H9 (cell line): ENCODE measurements around the gene MRPL21. TPM values are rescaled to one million over a fixed set of nuclear protein-coding genes. Genes with fewer than 3 reads are reported as not detected.
A peak's percentile ranks its signal among the peaks of the same experiment; 100 is the strongest.

Experiments
- DNase-seq: peaks from one replicate; pipeline ENCODE4 v3.0.0-alpha.2; 2017
- H2AFZ ChIP-seq: one replicate; pipeline ENCODE4 v1.6.1; 2013; ENCODE audit warnings: mild to moderate bottlenecking, low read length, control low read depth, moderate library complexity
- H2AK5ac ChIP-seq: 2 replicates; pipeline ENCODE4 v1.6.1; 2013; ENCODE audit warnings: low read length, control low read depth, mixed read lengths; ENCODE audit not compliant: insufficient read length
- H2BK120ac ChIP-seq: one replicate; pipeline ENCODE4 v1.6.1; 2013; ENCODE audit warnings: low read depth, mild to moderate bottlenecking, low read length, control low read depth, inconsistent platforms; ENCODE audit not compliant: poor library complexity, severe bottlenecking
- H2BK12ac ChIP-seq: 2 replicates; pipeline ENCODE4 v1.6.1; 2013; ENCODE audit warnings: low read length, control low read depth, mixed read lengths, low read depth; ENCODE audit not compliant: insufficient read length
- H2BK15ac ChIP-seq: 2 replicates; pipeline ENCODE4 v1.6.1; 2013; ENCODE audit warnings: low read depth, low read length, control low read depth
- H2BK20ac ChIP-seq: one replicate; pipeline ENCODE4 v1.6.1; 2013; ENCODE audit warnings: low read depth, mild to moderate bottlenecking, low read length, control low read depth, inconsistent platforms; ENCODE audit not compliant: poor library complexity, severe bottlenecking
- H2BK5ac ChIP-seq: 2 replicates; pipeline ENCODE4 v1.6.1; 2013; ENCODE audit warnings: low read length, control low read depth, mixed read lengths; ENCODE audit not compliant: insufficient read length
- H3K14ac ChIP-seq: 2 replicates; pipeline ENCODE4 v1.6.1; 2013; ENCODE audit warnings: low read length, control low read depth; ENCODE audit not compliant: insufficient read depth
- H3K18ac ChIP-seq: 2 replicates; pipeline ENCODE4 v1.6.1; 2013; ENCODE audit warnings: low read depth, mild to moderate bottlenecking, mixed read lengths, low read length, control low read depth; ENCODE audit not compliant: insufficient read length
- H3K23ac ChIP-seq: 2 replicates; pipeline ENCODE4 v1.6.1; 2013; ENCODE audit warnings: low read length, control low read depth, mixed read lengths, low read depth; ENCODE audit not compliant: insufficient read length
- H3K23me2 ChIP-seq: 2 replicates; pipeline ENCODE4 v1.6.1; 2013; ENCODE audit warnings: low read depth, mild to moderate bottlenecking, mixed read lengths, low read length, control low read depth; ENCODE audit not compliant: insufficient read length, poor library complexity, severe bottlenecking
- H3K27ac ChIP-seq: 2 replicates; pipeline ENCODE4 v1.5.1; 2013; ENCODE audit warnings: low read length, control low read depth, mixed read lengths, low read depth; ENCODE audit not compliant: insufficient read length
- H3K27me3 ChIP-seq: 2 replicates; pipeline ENCODE4 v1.6.1; 2013; ENCODE audit warnings: low read length, control low read depth, inconsistent platforms; ENCODE audit not compliant: insufficient read depth
- H3K4ac ChIP-seq: 2 replicates; pipeline ENCODE4 v1.6.1; 2013; ENCODE audit warnings: low read depth, mild to moderate bottlenecking, control low read depth, inconsistent platforms, low read length, moderate library complexity
- H3K4me1 ChIP-seq: 2 replicates; pipeline ENCODE4 v1.6.1; 2013; ENCODE audit warnings: low read length, control low read depth, inconsistent platforms; ENCODE audit not compliant: insufficient read depth
- H3K4me2 ChIP-seq: 2 replicates; pipeline ENCODE4 v1.6.1; 2013; ENCODE audit warnings: low read length, control low read depth, mixed read lengths; ENCODE audit not compliant: insufficient read length, insufficient read depth
- H3K56ac ChIP-seq: 2 replicates; pipeline ENCODE4 v1.6.1; 2013; ENCODE audit warnings: low read depth, mild to moderate bottlenecking, mixed read lengths, low read length, control low read depth; ENCODE audit not compliant: insufficient read length
- H3K79me1 ChIP-seq: 2 replicates; pipeline ENCODE4 v1.6.1; 2013; ENCODE audit warnings: low read depth, mild to moderate bottlenecking, moderate library complexity, low read length, control low read depth, inconsistent platforms; ENCODE audit not compliant: insufficient read depth, poor library complexity, severe bottlenecking
- H3K79me2 ChIP-seq: 2 replicates; pipeline ENCODE4 v1.6.1; 2013; ENCODE audit warnings: low read length, control low read depth, inconsistent platforms; ENCODE audit not compliant: insufficient read depth
- H3K9ac ChIP-seq: 2 replicates; pipeline ENCODE4 v1.6.1; 2013; ENCODE audit warnings: low read length, control low read depth, mixed read lengths; ENCODE audit not compliant: insufficient read length; ENCODE audit errors: extremely low read depth
- H3K9me3 ChIP-seq: one replicate; pipeline ENCODE4 v1.6.1; 2013; ENCODE audit warnings: low read depth, low read length, inconsistent platforms; ENCODE audit not compliant: control insufficient read depth
- H3T11ph ChIP-seq: one replicate; pipeline ENCODE4 v1.6.1; 2013; ENCODE audit warnings: mild to moderate bottlenecking, low read length, control low read depth, inconsistent platforms
- H4K20me1 ChIP-seq: one replicate; pipeline ENCODE4 v1.6.1; 2013; ENCODE audit not compliant: control insufficient read depth, insufficient read length, insufficient read depth
- H4K5ac ChIP-seq: 2 replicates; pipeline ENCODE4 v1.6.1; 2013; ENCODE audit warnings: low read depth, mild to moderate bottlenecking, mixed read lengths, low read length, control low read depth; ENCODE audit not compliant: insufficient read length
- H4K8ac ChIP-seq: replicated peaks from 2 replicates; pipeline ENCODE4 v1.6.1; 2013; ENCODE audit warnings: low read length, control low read depth, mixed read lengths, low read depth; ENCODE audit not compliant: insufficient read length
- H4K91ac ChIP-seq: 2 replicates; pipeline ENCODE4 v1.6.1; 2013; ENCODE audit warnings: low read depth, mild to moderate bottlenecking, moderate library complexity, mixed read lengths, low read length, control low read depth; ENCODE audit not compliant: insufficient read length
- H3K27ac Mint-ChIP-seq, 3 experiments: 2 replicates in 2 of 3; 3 replicates in 1 of 3; pipeline ENCODE4 v1.8.0; 2020 to 2021; ENCODE audit warnings: mixed read lengths in 3 of 3, mild to moderate bottlenecking in 1 of 3, moderate library complexity in 1 of 3
- H3K27me3 Mint-ChIP-seq: 2 replicates; pipeline ENCODE4 v1.8.0; 2021; ENCODE audit warnings: low read depth, mild to moderate bottlenecking, moderate library complexity, mixed read lengths
- H3K36me3 Mint-ChIP-seq, 3 experiments: 2 replicates in 2 of 3; 3 replicates in 1 of 3; pipeline ENCODE4 v1.8.0; 2020 to 2021; ENCODE audit warnings: low read depth in 3 of 3, mixed read lengths in 3 of 3; ENCODE audit not compliant: insufficient read depth in 1 of 3
- H3K4me1 Mint-ChIP-seq, 2 experiments: 2 replicates each; pipeline ENCODE4 v1.8.0; 2020; ENCODE audit warnings: mixed read lengths in 2 of 2
- H3K4me3 Mint-ChIP-seq, 2 experiments: 2 replicates in 1 of 2; 3 replicates in 1 of 2; pipeline ENCODE4 v1.8.0; 2020 to 2021; ENCODE audit warnings: mild to moderate bottlenecking in 2 of 2, mixed read lengths in 2 of 2, moderate library complexity in 1 of 2
- H3K9me3 Mint-ChIP-seq, 2 experiments: 2 replicates in 1 of 2; 3 replicates in 1 of 2; pipeline ENCODE4 v1.8.0; 2020; ENCODE audit warnings: mild to moderate bottlenecking in 2 of 2, mixed read lengths in 2 of 2, moderate library complexity in 1 of 2
- CTCF ChIP-seq: fragments of 200-600 bp; sonication (generic); conservative IDR thresholded peaks from 3 replicates; pipeline ENCODE4 v1.8.0; 2021; ENCODE audit warnings: antibody characterized with exemption, mild to moderate bottlenecking
- WGBS: extraction: QIAGEN DNeasy Blood & Tissue Kit; methylation state at CpG from one replicate; pipeline ENCODE4 v1.1.7; 2013; ENCODE audit warnings: missing lambda C conversion rate, low lambda C conversion rate, mixed read lengths; ENCODE audit not compliant: insufficient read length; ENCODE audit errors: extremely low coverage; 5-methylcytosine and 5-hydroxymethylcytosine counted together
- long read RNA-seq: library from polyadenylated mRNA; unstranded; transcript quantifications from one replicate; pipeline ENCODE4 v2.0.0, GENCODE V29; 2020
- total RNA-seq: library from RNA; stranded (reverse); gene quantifications from 2 replicates; pipeline ENCODE4 v1.2.1, GENCODE V29; 2021

The MRPL21 gene
- 82.3 and 91.5 TPM in 2 replicates for total RNA-seq
- long read RNA-seq, transcript MRPL21-201 (7 exons, 683 nt) = major isoform, 42 of 53 reads
- long read RNA-seq, partial matches to known transcripts = 4 of 53 reads
- long read RNA-seq, other reads (novel, unspliced or antisense) = 5 of 53 reads

GRCh38 chr11:68903288-68904247 is at the start of gene MRPL21, which contains the start of gene IGHMBP2:
MRPL21 (minus strand) TSS chr11:68903832; CDS start chr11:68903810, 22 bp downstream.
IGHMBP2 (plus strand) TSS chr11:68903891; CDS start chr11:68903953, 62 bp downstream.
- H3K23me2 ChIP-seq = peaks cover 11% of the 10 kb centered on the region
- no peak within 1 kb of the TSS for H2AFZ ChIP-seq
- peak within 1 kb of the TSS; percentile 7 for H2BK5ac ChIP-seq
- H2BK120ac ChIP-seq = no peak within 1 kb of the TSS
- peaks cover 12% of the 10 kb centered on the region for H3K79me1 ChIP-seq
- peak within 1 kb of the TSS; percentile 91 for H3K18ac ChIP-seq
- H3K14ac ChIP-seq = peak within 1 kb of the TSS; percentile 96
- no peaks in the 10 kb centered on the region; the same call in 1 of the 2 replicates for H3K27me3 Mint-ChIP-seq
- peaks cover 19 to 44% (median 33%) of the 10 kb centered on the region in 3 experiments; a peak in 6 of 7 replicates for H3K36me3 Mint-ChIP-seq
- DNase-seq = peak; percentile 82
- H3K4ac ChIP-seq = no peak within 1 kb of the TSS
- no peak within 1 kb of the TSS for H3T11ph ChIP-seq
- H3K79me2 ChIP-seq = peaks cover 24% of the 10 kb centered on the region
- no peak within 1 kb of the TSS for H4K91ac ChIP-seq
- no peaks in the 10 kb centered on the region for H3K4me1 ChIP-seq
- H3K56ac ChIP-seq = no peak within 1 kb of the TSS
- no peak for TF ChIP-seq CTCF
- H4K8ac ChIP-seq = peak within 1 kb of the TSS; percentile 71
- no peaks in the 10 kb centered on the region for H3K27me3 ChIP-seq
- no CpG with 5 or more reads among the region's 78 CpGs for WGBS
- peak within 1 kb of the TSS; percentile 92 for H3K4me2 ChIP-seq
- H3K27ac Mint-ChIP-seq = peak within 1 kb of the TSS; percentile 65 to 97 (median 97)
- peak within 1 kb of the TSS; percentile 88 for H4K5ac ChIP-seq
- no peak within 1 kb of the TSS for H3K23ac ChIP-seq
- H3K4me3 Mint-ChIP-seq = peak within 1 kb of the TSS; percentile 99
- peak within 1 kb of the TSS; percentile 96 for H3K9ac ChIP-seq
- no peak within 1 kb of the TSS for H2BK12ac ChIP-seq
- H2AK5ac ChIP-seq = no peak within 1 kb of the TSS
- no peak within 1 kb of the TSS for H2BK15ac ChIP-seq
- no peaks in the 10 kb centered on the region for H4K20me1 ChIP-seq
- H3K9me3 ChIP-seq = no peaks in the 10 kb centered on the region
- H2BK20ac ChIP-seq = no peak within 1 kb of the TSS
- H3K4me1 Mint-ChIP-seq = peaks cover 25 to 28% of the 10 kb centered on the region in 2 experiments
- no peaks in the 10 kb centered on the region for H3K9me3 Mint-ChIP-seq
- no peak within 1 kb of the TSS for H3K27ac ChIP-seq
